HUES64 (cell line): ENCODE measurements around the gene SETBP1.

Experiments used
- H3K27ac ChIP-seq: 2 replicates; pipeline ENCODE4 v1.7.0; 2013; ENCODE audit warnings: low read depth, low read length, inconsistent platforms
- H3K27me3 ChIP-seq: 2 replicates; pipeline ENCODE4 v1.6.1; 2013; ENCODE audit warnings: mild to moderate bottlenecking, low read length; ENCODE audit not compliant: insufficient read depth
- H3K36me3 ChIP-seq: 2 replicates; pipeline ENCODE4 v1.6.1; 2013; ENCODE audit warnings: mild to moderate bottlenecking, low read length; ENCODE audit not compliant: insufficient read depth
- H3K4me1 ChIP-seq: 2 replicates; pipeline ENCODE4 v1.6.1; 2013; ENCODE audit warnings: mild to moderate bottlenecking, low read length, moderate library complexity; ENCODE audit not compliant: insufficient read depth
- H3K4me3 ChIP-seq: 2 replicates; pipeline ENCODE4 v1.5.1; 2013; ENCODE audit warnings: mild to moderate bottlenecking, low read length, moderate library complexity
- H3K9ac ChIP-seq: 2 replicates; pipeline ENCODE4 v1.6.1; 2013; ENCODE audit warnings: mild to moderate bottlenecking, low read depth, low read length
- H3K9me3 ChIP-seq: 2 replicates; pipeline ENCODE4 v1.6.1; 2013; ENCODE audit warnings: low read depth, low read length; ENCODE audit not compliant: insufficient read depth
- WGBS: fragments of 150-250, 120-280 bp; methylation state at CpG from one replicate; pipeline ENCODE4 v1.1.7; 2013; ENCODE audit warnings: missing lambda C conversion rate; 5-methylcytosine and 5-hydroxymethylcytosine counted together

SETBP1 gene

GRCh38 chr18:44805176-44805575, 124.5 kb downstream of the SETBP1 start:
- peaks cover 12% of the 10 kb centered on the region; the same call in 1 of the 2 replicates for H3K4me1 ChIP-seq
- 100% methylated on average over 1 of the region's 3 CpGs for WGBS
- no peaks in the 10 kb centered on the region; the same call in 1 of the 2 replicates for H3K36me3 ChIP-seq
- H3K27me3 ChIP-seq = no peaks in the 10 kb centered on the region
- no peak overlapping the region for H3K4me3 ChIP-seq
- H3K27ac ChIP-seq = no peak overlapping the region
- no peaks in the 10 kb centered on the region for H3K9me3 ChIP-seq
- H3K9ac ChIP-seq = no peak overlapping the region

DNA sequence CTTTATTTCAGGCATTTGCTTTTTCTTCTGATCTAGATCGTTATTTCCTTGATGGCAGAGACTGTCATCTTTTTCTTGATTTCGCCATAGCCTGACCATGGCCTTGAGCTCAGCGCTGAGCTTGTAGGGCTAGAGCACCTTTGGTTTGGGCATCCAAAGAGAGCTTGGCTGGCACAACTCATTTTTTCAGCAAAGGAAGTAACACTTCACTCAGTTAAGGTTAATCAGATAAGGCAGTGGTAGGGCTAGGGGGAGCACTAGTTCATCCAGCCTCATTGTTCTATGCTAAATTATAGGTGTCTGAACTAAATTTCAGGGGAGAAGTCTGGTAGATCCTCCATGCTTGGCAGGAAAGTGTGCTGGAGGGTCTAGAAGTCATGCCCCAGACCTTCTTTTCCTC, 125.0 kb downstream of the SETBP1 start:
- 94% methylated on average over 3 of the region's 3 CpGs for whole genome bisulfite sequencing
- Histone ChIP-seq H3K27ac (no peak overlapping the region), H3K4me3 (no peak overlapping the region), H3K27me3 (no peaks in the 10 kb centered on the region), H3K9ac (no peak overlapping the region), H3K9me3 (no peaks in the 10 kb centered on the region), H3K4me1 (peaks cover 12% of the 10 kb centered on the region; the same call in 1 of the 2 replicates), H3K36me3 (no peaks in the 10 kb centered on the region; the same call in 1 of the 2 replicates)

- Histone ChIP-seq H3K27ac (no peak overlapping the region), H3K27me3 (no peaks in the 10 kb centered on the region), H3K9me3 (no peaks in the 10 kb centered on the region), H3K4me3 (no peak overlapping the region), H3K4me1 (peaks cover 7% of the 10 kb centered on the region; the same call in 1 of the 2 replicates), H3K36me3 (no peaks in the 10 kb centered on the region), H3K9ac (no peak overlapping the region)
- WGBS = 97% methylated on average over 2 of the region's 2 CpGs
Observed at GRCh38 chr18:44807766-44808165, 127.1 kb downstream of the SETBP1 start.

- no peak overlapping the region for H3K4me3 ChIP-seq
- peaks cover 4% of the 10 kb centered on the region; the same call in 1 of the 2 replicates for H3K4me1 ChIP-seq
- H3K27ac ChIP-seq = no peak overlapping the region
- no peak overlapping the region for H3K9ac ChIP-seq
- no peaks in the 10 kb centered on the region for H3K36me3 ChIP-seq
- no peaks in the 10 kb centered on the region for H3K27me3 ChIP-seq
- H3K9me3 ChIP-seq = no peaks in the 10 kb centered on the region
Observed at GRCh38 chr18:44811572-44812125, 131.0 kb downstream of the SETBP1 start.

DNA sequence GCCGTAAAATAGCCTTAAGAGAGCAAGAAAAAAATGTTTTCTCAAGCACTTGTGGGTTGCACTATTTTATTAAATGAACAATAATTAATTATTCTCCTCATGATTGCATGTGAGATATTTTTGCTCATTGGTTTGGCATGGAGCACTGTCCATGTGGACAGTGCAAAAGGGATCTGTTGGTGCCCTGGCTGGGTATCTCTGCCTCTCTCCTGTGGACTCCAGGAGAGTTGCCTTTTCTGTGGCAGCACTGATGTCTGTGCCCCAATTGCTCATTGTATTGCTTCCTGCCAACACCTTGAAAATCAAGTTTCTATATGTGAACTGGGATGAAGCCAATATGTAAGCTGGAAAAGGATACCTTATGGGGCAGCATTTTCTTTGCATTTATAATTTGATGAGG, 131.7 kb downstream of the SETBP1 start:
- H3K27me3 ChIP-seq = no peaks in the 10 kb centered on the region
- no peaks in the 10 kb centered on the region for H3K9me3 ChIP-seq
- WGBS = 100% methylated on average over 1 of the region's 1 CpG

DNA sequence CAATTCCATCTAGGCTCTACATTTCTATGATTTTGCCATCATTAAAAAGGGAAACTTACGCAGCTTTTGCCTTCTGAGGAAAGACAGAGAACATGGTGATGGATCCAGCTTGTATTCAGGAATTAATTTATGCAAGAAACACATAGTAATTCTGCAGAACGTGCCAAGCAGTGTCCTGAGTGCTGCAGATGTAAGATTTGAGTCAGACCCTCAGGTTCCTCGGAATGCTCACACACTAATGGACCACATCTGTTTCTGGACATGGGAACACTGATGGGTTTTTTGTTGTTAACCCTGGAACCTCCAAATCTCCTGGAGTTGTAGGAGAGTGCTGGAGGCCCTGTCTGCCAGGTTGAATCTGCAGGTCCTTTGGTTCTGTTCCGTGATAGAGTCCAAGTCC, 132.9 kb downstream of the SETBP1 start:
- no peak overlapping the region for H3K9ac ChIP-seq
- no peaks in the 10 kb centered on the region for H3K9me3 ChIP-seq
- H3K4me3 ChIP-seq = no peak overlapping the region
- H3K27me3 ChIP-seq = no peaks in the 10 kb centered on the region
- peaks cover 6% of the 10 kb centered on the region for H3K4me1 ChIP-seq
- no peaks in the 10 kb centered on the region for H3K36me3 ChIP-seq
- WGBS = 93% methylated on average over 4 of the region's 4 CpGs
- no peak overlapping the region for H3K27ac ChIP-seq

More for the DNA sequence above, 131.7 kb downstream of the SETBP1 start:
- Histone ChIP-seq H3K36me3 (no peaks in the 10 kb centered on the region), H3K9ac (no peak overlapping the region), H3K4me3 (no peak overlapping the region), H3K4me1 (peaks cover 4% of the 10 kb centered on the region; the same call in 1 of the 2 replicates), H3K27ac (no peak overlapping the region)

DNA sequence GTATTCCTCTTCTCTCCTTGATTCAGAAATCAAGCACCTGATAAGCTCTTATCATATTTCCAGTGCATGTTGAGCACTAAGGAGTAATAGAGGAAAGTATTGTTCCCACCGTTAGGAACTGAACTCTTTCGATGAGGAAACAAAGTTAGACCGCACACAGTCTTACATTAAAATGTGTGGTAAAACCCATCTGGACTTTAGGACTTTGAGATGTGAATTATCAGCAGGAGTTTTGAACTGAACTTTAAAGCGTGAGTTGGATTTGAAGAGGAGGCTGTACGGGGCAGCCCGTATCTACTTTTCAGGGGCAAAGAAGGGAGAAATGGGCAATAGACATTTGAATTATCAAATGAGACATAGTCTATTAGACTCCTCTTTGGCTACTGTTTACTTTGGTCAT, 134.4 kb downstream of the SETBP1 start:
- Histone ChIP-seq H3K9me3 (no peaks in the 10 kb centered on the region), H3K4me1 (peaks cover 10% of the 10 kb centered on the region), H3K4me3 (no peak overlapping the region), H3K27me3 (no peaks in the 10 kb centered on the region), H3K9ac (no peak overlapping the region), H3K27ac (no peak overlapping the region), H3K36me3 (no peaks in the 10 kb centered on the region)
- WGBS = 93% methylated on average over 6 of the region's 6 CpGs

GRCh38 chr18:44816050-44816449, 135.4 kb downstream of the SETBP1 start:
- Histone ChIP-seq H3K4me1 (peaks cover 10% of the 10 kb centered on the region), H3K27ac (no peak overlapping the region), H3K27me3 (no peaks in the 10 kb centered on the region), H3K4me3 (no peak overlapping the region), H3K9me3 (no peaks in the 10 kb centered on the region), H3K36me3 (no peaks in the 10 kb centered on the region), H3K9ac (no peak overlapping the region)
- 36% methylated on average over 3 of the region's 3 CpGs for WGBS

DNA sequence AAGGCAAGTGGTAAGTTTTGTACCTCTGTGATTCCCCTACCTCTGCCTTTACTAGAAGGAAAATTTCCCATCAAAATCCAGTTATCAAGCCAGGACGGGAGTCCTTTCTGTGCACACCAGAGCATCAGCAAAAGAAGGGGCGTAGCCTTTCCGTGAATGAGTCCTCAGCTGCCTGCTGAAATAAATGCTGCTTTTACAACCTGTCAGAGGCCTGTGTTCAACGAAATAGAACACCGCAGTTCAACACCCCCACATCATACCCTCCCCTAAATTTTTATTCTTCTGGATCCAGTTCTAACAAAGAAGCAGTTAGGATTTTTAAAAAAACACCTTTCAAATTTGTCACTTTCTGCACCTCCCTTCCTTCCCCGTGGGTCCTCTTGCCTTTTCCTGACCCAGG, 135.8 kb downstream of the SETBP1 start:
- H3K9ac ChIP-seq = no peak overlapping the region
- H3K4me3 ChIP-seq = no peak overlapping the region
- WGBS = 90% methylated on average over 6 of the region's 6 CpGs

GRCh38 chr18:44817831-44818473, 137.3 kb downstream of the SETBP1 start:
- no peak overlapping the region for H3K9ac ChIP-seq
- WGBS = 94% methylated on average over 10 of the region's 10 CpGs
- H3K27ac ChIP-seq = no peak overlapping the region
- no peaks in the 10 kb centered on the region for H3K36me3 ChIP-seq
- H3K4me1 ChIP-seq = peaks cover 10% of the 10 kb centered on the region
- H3K9me3 ChIP-seq = no peaks in the 10 kb centered on the region
- no peak overlapping the region for H3K4me3 ChIP-seq
- no peaks in the 10 kb centered on the region for H3K27me3 ChIP-seq

More for the DNA sequence above, 135.8 kb downstream of the SETBP1 start:
- H3K36me3 ChIP-seq = no peaks in the 10 kb centered on the region
- H3K4me1 ChIP-seq = peaks cover 10% of the 10 kb centered on the region
- no peak overlapping the region for H3K27ac ChIP-seq
- H3K27me3 ChIP-seq = no peaks in the 10 kb centered on the region
- H3K9me3 ChIP-seq = no peaks in the 10 kb centered on the region

DNA sequence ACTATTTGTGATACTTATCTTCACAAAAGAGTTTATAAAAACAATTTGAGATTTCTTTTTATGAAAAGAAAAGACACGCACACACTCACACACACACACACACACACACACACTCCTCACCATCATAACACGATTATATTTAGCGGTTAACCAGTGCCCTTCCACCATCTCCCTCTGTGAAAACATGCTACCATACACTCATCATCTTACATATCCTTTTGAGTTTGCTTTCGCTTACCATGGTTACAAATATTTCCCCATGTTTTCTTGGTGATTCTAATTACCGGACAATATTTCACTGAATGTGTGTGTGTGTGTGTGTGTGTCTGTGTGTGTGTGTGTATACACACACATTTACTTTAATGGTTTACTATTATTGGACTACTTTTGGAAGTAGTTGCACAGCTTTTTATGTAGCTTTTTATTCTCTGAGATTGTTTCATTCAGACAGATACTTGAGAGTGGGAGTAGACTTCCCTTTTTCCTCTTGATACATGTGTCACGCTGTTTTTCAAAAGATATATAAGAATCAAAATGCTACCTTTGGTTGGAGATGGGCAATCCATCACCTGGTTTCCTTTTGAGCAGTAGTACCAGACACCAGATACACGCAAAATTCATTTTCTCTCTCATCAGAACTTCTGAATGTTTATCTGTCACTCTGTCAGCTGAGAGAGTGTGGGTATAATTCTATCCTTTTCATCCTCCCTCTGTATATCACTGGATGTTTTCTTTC, 138.1 kb downstream of the SETBP1 start:
- Histone ChIP-seq H3K9ac (no peak overlapping the region), H3K4me1 (peaks cover 10% of the 10 kb centered on the region), H3K4me3 (no peak overlapping the region), H3K9me3 (no peaks in the 10 kb centered on the region), H3K36me3 (no peaks in the 10 kb centered on the region), H3K27me3 (no peaks in the 10 kb centered on the region), H3K27ac (no peak overlapping the region)
- 94% methylated on average over 5 of the region's 7 CpGs for WGBS
